Thymus (tissue), 2 donors: ENCODE results near the gene RDH8. TPM values are rescaled to one million over a fixed set of nuclear protein-coding genes. Genes with fewer than 3 reads are reported as not detected.

ENCODE experiments used
- polyA plus RNA-seq: library from polyadenylated mRNA; stranded (reverse); fragments of 200-250 nt; gene quantifications from one replicate; pipeline ENCODE4 v1.2.3, GENCODE V29; 2013
- total RNA-seq: library from RNA; stranded (reverse); fragments of 120-200 nt; gene quantifications from one replicate; pipeline ENCODE4 v1.2.4, GENCODE V29; 2013
- donor health status: healthy.

The RDH8 gene
- total and polyA plus RNA-seq, 2 donors = 0.14 TPM; not detected in 1

Other genes starting within 250 kb of the RDH8 start
- 10.1 TPM for gene ZNF846, start 244.7 kb upstream of the RDH8 start, total RNA-seq
- gene ZNF846, start 244.7 kb upstream of the RDH8 start, polyA plus RNA-seq = 23.1 TPM
- 28.4 TPM for gene FBXL12, start 194.4 kb upstream of the RDH8 start, total RNA-seq
- gene FBXL12, start 194.4 kb upstream of the RDH8 start, polyA plus RNA-seq = 40.1 TPM
- 577 TPM for gene UBL5, start 185.6 kb upstream of the RDH8 start, total RNA-seq
- 749 TPM for gene UBL5, start 185.6 kb upstream of the RDH8 start, polyA plus RNA-seq
- gene PIN1, start 178.2 kb upstream of the RDH8 start, total RNA-seq = 118 TPM
- 87.5 TPM for gene PIN1, start 178.2 kb upstream of the RDH8 start, polyA plus RNA-seq
- 10.4 TPM for gene OLFM2, start 77.0 kb upstream of the RDH8 start, total RNA-seq
- gene OLFM2, start 77.0 kb upstream of the RDH8 start, polyA plus RNA-seq = 14.3 TPM
- gene COL5A3, start 3.0 kb upstream of the RDH8 start, total RNA-seq = 1.6 TPM
- gene COL5A3, start 3.0 kb upstream of the RDH8 start, polyA plus RNA-seq = 10.7 TPM
- gene SHFL, start 72.8 kb downstream of the RDH8 start, total RNA-seq = 22.8 TPM
- 55.6 TPM for gene SHFL, start 72.8 kb downstream of the RDH8 start, polyA plus RNA-seq
- gene ANGPTL6, start 89.2 kb downstream of the RDH8 start, total RNA-seq = 2.3 TPM
- 4.7 TPM for gene ANGPTL6, start 89.2 kb downstream of the RDH8 start, polyA plus RNA-seq
- gene PPAN, start 92.9 kb downstream of the RDH8 start, total RNA-seq = 31.5 TPM
- 54.9 TPM for gene PPAN, start 92.9 kb downstream of the RDH8 start, polyA plus RNA-seq
- gene P2RY11, start 98.2 kb downstream of the RDH8 start, total RNA-seq = 5.6 TPM
- 14.5 TPM for gene P2RY11, start 98.2 kb downstream of the RDH8 start, polyA plus RNA-seq
- gene EIF3G, start 106.4 kb downstream of the RDH8 start, total RNA-seq = 219 TPM
- gene EIF3G, start 106.4 kb downstream of the RDH8 start, polyA plus RNA-seq = 188 TPM
- gene DNMT1, start 181.5 kb downstream of the RDH8 start, total RNA-seq = 46.0 TPM
- 65.0 TPM for gene DNMT1, start 181.5 kb downstream of the RDH8 start, polyA plus RNA-seq
- 2.7 TPM for gene S1PR2, start 217.8 kb downstream of the RDH8 start, total RNA-seq
- 2.4 TPM for gene S1PR2, start 217.8 kb downstream of the RDH8 start, polyA plus RNA-seq
- 35.6 TPM for gene MRPL4, start 238.7 kb downstream of the RDH8 start, total RNA-seq
- gene MRPL4, start 238.7 kb downstream of the RDH8 start, polyA plus RNA-seq = 41.0 TPM